Suprapubic skin (tissue), 4 donors: ENCODE data around the gene HOXB3. TPM values are rescaled to one million over a fixed set of nuclear protein-coding genes. Genes with fewer than 3 reads are reported as not detected.
A peak's percentile ranks its signal among the peaks of the same experiment; 100 is the strongest.

ENCODE experiments used
- DNase-seq, 2 donors: peaks; one replicate each; pipeline ENCODE4 v3.0.0-alpha.2; 2019; ENCODE audit warnings: low spot score in 2 of 2
- H3K27ac ChIP-seq: fragments of 200-600 bp; sonication (generic); one replicate; pipeline ENCODE4 v1.5.1; 2019
- H3K27me3 ChIP-seq: fragments of 200-600 bp; sonication (generic); one replicate; pipeline ENCODE4 v1.5.1; 2019
- H3K36me3 ChIP-seq: fragments of 200-600 bp; sonication (generic); one replicate; pipeline ENCODE4 v1.5.1; 2019
- H3K4me1 ChIP-seq: fragments of 200-600 bp; sonication (generic); one replicate; pipeline ENCODE4 v1.5.1; 2019
- H3K4me3 ChIP-seq: fragments of 200-600 bp; sonication (generic); one replicate; pipeline ENCODE4 v1.5.1; 2019; ENCODE audit warnings: mild to moderate bottlenecking
- H3K9me3 ChIP-seq: fragments of 200-600 bp; sonication (generic); one replicate; pipeline ENCODE4 v1.5.1; 2019
- EP300 ChIP-seq: sonication (generic); formaldehyde crosslinking; IDR thresholded peaks from one replicate; pipeline ENCODE4 v1.6.1; 2017; ENCODE audit warnings: antibody characterized with exemption
- POLR2A ChIP-seq, 2 donors: fragments of 450-650 bp; IDR thresholded peaks; one replicate each; pipeline ENCODE4 v1.6.1; 2017; ENCODE audit warnings: antibody characterized with exemption in 2 of 2, mild to moderate bottlenecking in 2 of 2, moderate library complexity in 2 of 2
- POLR2AphosphoS5 ChIP-seq, 3 donors: sonication (generic); formaldehyde crosslinking; IDR thresholded peaks; one replicate each; pipeline ENCODE4 v1.6.1; 2017; ENCODE audit warnings: antibody characterized with exemption in 3 of 3
- WGBS: methylation state at CpG from one replicate; pipeline ENCODE4 v1.1.5; 2018; 5-methylcytosine and 5-hydroxymethylcytosine counted together
- total RNA-seq, 4 donors: library from RNA; depleted of rRNA; stranded (reverse); fragments of >200 nt; gene quantifications; one replicate each; pipeline ENCODE4 v1.1.0, GENCODE V29; 2016
- TF ChIP-seq, protein P1 (sequence below), 2 donors: fragments of 200-600 bp in 1 of 2; fragments of 450-650 bp in 1 of 2; sonication (generic) in 1 of 2; IDR thresholded peaks; one replicate each; pipeline ENCODE4 v1.5.1; 2016 to 2019; ENCODE audit warnings: antibody characterized with exemption in 2 of 2, mild to moderate bottlenecking in 1 of 2, moderate library complexity in 1 of 2

Gene HOXB3
- total RNA-seq: 10 to 100 TPM in 1 of 4 donors, 1 to 10 TPM in 3; 2.3 to 20.8 (median 3.9) TPM

DNA sequence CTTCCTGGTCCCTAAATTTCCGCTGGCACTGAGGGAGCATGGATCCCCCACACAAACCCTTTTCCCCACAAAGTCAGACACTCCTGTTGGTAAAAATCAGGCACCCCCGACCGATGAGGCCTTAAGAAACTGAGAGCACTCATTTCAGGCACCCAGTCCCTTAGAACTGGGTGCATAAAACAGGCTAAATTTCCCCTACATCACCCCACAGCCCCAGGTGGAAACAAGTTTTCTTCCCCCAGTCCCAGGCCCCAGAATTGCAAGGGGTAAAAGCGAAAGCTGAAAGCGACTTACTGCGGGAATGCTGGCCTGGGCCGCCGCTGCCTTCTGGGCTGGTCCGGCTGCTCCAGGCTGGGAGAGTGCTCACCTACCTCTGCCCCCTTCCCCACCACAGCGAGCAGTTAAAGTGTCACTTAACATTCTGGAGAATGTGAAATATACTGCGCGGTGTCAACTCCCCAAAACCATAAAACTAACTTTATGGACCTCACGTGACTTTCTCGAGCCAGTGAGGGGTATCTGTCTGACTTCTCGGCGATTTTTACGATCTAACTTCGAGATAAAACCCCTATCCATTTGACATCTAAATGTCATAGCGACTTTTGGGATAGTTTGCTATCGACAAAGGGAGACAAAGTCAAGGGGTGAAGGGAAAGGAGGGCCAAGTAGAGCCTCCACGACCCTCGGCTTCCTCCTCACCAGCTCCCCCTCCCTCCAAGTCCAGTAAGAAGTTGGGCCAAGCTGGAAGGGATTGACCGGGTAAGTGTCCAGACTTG is at the start of gene HOXB3:
TSS of gene HOXB3 (minus strand) at position 411 of the 776 bp plus-strand sequence. CDS start 37,767 bp downstream, outside the sequence.
- WGBS: 75% methylated on average over 23 of the region's 23 CpGs
- H3K27me3 ChIP-seq: peaks cover 13% of the 10 kb centered on the region
- no peak for TF ChIP-seq POLR2A (IDR thresholded peaks at IDR 0.05)
- TF ChIP-seq EP300: no peak
- TF ChIP-seq, protein P1, sequence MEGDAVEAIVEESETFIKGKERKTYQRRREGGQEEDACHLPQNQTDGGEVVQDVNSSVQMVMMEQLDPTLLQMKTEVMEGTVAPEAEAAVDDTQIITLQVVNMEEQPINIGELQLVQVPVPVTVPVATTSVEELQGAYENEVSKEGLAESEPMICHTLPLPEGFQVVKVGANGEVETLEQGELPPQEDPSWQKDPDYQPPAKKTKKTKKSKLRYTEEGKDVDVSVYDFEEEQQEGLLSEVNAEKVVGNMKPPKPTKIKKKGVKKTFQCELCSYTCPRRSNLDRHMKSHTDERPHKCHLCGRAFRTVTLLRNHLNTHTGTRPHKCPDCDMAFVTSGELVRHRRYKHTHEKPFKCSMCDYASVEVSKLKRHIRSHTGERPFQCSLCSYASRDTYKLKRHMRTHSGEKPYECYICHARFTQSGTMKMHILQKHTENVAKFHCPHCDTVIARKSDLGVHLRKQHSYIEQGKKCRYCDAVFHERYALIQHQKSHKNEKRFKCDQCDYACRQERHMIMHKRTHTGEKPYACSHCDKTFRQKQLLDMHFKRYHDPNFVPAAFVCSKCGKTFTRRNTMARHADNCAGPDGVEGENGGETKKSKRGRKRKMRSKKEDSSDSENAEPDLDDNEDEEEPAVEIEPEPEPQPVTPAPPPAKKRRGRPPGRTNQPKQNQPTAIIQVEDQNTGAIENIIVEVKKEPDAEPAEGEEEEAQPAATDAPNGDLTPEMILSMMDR (IDR thresholded peaks at IDR 0.05): no peak
- TF ChIP-seq POLR2AphosphoS5 (IDR thresholded peaks at IDR 0.05): no peak
- H3K27ac ChIP-seq: peak within 1 kb of the TSS; percentile 19
- no peaks in the 10 kb centered on the region for H3K36me3 ChIP-seq
- no peaks in the 10 kb centered on the region for H3K9me3 ChIP-seq
- peaks cover 45% of the 10 kb centered on the region for H3K4me1 ChIP-seq
- no peak for DNase-seq
- peak within 1 kb of the TSS; percentile 6 for H3K4me3 ChIP-seq

DNA sequence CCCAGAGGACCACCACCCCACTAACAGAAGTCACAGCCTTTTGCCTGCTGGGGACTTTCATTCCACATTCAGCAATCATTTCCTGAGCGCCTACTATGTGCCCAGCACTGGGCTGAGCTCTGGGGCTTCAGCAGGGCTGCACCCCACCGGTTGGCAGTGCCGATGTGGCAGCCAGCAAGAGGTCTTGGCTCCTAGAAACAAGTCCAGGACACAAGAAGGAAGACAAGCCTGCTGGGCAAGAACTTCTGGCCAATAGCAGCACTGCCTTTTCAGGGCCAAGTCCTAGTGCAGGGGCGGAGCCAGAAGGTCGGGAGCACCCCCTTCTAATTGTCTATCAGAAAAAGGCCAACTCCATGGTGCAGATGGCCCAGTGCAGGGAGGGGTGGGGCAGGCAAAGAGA is 49.1 kb upstream of the HOXB3 start:
- no peak for DNase-seq
- WGBS: 47% methylated on average over 5 of the region's 5 CpGs
- no peak for TF ChIP-seq POLR2A (IDR thresholded peaks at IDR 0.05)
- TF ChIP-seq, protein P1 (IDR thresholded peaks at IDR 0.05): no peak
- no peak for TF ChIP-seq EP300
- TF ChIP-seq POLR2AphosphoS5 (IDR thresholded peaks at IDR 0.05): no peak
- H3K4me1 ChIP-seq: peaks cover 9% of the 10 kb centered on the region
- H3K27me3 ChIP-seq: peaks cover 100% of the 10 kb centered on the region
- no peaks in the 10 kb centered on the region for H3K36me3 ChIP-seq
- H3K27ac ChIP-seq: no peak overlapping the region
- H3K9me3 ChIP-seq: no peaks in the 10 kb centered on the region
- no peak overlapping the region for H3K4me3 ChIP-seq

DNA sequence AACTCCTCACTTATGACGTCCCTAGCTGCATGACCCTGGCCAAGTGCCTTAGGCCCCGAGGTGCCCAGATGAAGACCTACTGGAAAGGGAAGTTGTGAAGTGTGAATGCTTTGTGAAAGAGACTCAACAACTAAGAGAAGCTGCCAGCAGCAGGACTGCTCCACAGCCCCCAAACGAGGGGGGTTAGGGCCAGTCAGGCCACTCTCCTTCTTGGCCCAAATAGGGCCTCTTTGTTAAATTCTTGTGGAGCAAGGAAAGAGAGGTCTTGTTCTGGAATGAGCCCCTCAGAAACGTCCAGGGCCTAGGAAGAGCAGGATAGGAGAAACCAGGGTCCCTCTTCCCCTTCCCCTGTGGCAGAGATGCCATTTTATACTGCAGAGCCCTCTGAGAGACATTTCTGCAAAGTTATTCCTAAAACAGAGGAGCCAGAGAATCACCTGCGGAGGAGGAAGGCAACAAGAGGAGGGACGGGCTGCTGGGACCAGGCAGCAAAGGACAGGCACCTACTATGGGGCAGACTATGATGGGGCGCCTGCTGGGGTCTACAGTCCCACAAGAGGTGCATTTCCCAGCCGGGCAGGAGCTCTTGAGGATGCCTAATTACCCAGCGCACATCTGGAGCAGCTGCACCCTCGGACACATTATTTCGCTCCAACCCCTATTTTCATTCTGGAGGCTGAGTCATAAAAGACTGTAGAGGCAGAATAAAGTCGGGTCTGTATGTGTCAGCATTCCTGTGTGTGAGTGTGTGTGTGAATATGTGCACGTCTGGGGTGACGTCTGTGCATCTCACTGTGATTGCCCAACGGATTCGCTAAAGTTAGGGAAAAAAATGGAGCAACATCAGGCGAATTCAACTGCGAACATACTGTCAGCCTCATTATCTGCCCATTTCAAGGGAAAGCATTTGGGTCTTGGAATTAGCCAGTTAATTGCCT is 47.6 kb upstream of the HOXB3 start:
- TF ChIP-seq POLR2AphosphoS5 (IDR thresholded peaks at IDR 0.05) (no peak), POLR2A (IDR thresholded peaks at IDR 0.05) (no peak), EP300 (no peak)
- TF ChIP-seq, protein P1 (IDR thresholded peaks at IDR 0.05): no peak
- Histone ChIP-seq H3K9me3 (no peaks in the 10 kb centered on the region), H3K36me3 (no peaks in the 10 kb centered on the region), H3K4me3 (no peak overlapping the region), H3K4me1 (peaks cover 18% of the 10 kb centered on the region), H3K27me3 (peaks cover 100% of the 10 kb centered on the region), H3K27ac (no peak overlapping the region)
- no peak for DNase-seq
- 59% methylated on average over 18 of the region's 18 CpGs for WGBS

DNA sequence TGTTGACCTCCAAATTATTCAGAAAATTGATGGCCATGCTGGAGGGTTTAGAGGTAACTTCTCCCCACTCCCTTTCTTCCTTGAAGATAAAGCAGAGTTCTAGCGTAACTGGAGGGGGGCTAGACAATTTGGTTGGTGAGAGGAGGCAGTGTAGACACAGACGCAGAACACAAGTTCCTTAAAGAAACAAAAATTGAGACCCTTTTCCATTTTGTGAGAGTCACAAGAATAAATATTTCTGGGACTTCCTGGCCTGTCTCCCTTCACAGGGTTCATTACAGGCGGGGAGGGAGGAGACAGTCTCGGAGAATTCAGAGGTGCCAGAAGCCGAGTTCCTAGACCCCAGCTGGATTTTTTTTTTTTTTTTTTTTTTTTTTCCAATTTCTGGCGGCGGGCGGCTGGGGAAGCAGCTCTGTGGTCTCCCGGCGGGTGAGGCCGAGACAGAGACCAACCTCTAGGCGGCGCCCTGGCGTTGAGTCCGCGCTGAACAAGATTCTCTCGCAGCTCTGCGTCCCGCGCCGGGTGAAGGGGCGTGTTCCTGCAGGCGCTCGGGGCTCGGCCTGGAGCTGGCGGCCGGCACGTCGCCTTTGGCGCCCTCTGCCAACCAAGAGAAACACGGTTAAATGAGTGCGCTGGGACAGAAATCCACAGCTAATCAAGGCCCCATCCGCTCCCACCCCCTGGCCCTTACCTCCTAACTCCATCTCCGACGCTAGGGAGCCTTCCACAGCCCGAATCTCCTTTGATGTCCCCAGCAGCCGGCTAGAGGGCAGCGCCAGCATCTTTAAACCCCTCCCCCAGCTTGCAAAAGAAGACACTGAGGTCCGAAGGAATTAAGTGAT is 46.4 kb upstream of the HOXB3 start:
- WGBS: 6% methylated on average over 24 of the region's 39 CpGs
- no peak overlapping the region for H3K27ac ChIP-seq
- peaks cover 12% of the 10 kb centered on the region for H3K4me1 ChIP-seq
- TF ChIP-seq, protein P1 (IDR thresholded peaks at IDR 0.05): peak in 1 of 2 donors; percentile 65
- no peak for TF ChIP-seq EP300
- H3K36me3 ChIP-seq: no peaks in the 10 kb centered on the region
- peak in 1 of 2 donors; percentile 79 for DNase-seq
- no peak overlapping the region for H3K4me3 ChIP-seq
- H3K27me3 ChIP-seq: peaks cover 100% of the 10 kb centered on the region
- H3K9me3 ChIP-seq: no peaks in the 10 kb centered on the region
